GM21619 (cell line): Measurements from ENCODE around the gene REXO4.
"Not testable (repeated sequence)": the region's sequence is repeated elsewhere in the genome, so short reads cannot be mapped to it uniquely, and the experiment has no call there.

Source experiments
- ATAC-seq: cut with Tn5 transposase; IDR thresholded peaks from one replicate; pipeline ENCODE4 v1.9.1; 2021; ENCODE audit not compliant: unreplicated experiment

The REXO4 gene

DNA sequence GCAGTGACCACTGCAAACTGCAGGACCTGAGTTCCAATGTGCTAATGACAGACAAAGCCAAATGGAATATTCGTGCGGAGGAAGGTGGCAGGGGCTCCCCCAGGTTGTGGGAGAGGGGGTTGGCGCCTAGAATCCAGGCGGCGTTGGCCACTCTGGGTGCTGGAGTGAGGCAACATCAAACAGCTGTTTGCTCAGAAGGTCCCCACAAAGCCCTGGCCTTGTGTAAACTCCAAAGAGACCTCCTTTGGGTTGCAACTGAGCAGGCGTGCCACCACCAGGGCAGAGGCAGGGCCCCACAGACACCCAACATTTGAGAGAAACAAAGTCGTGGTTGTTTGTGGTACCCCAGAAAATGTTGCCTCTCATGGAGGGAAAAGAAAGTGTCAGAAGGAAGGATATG is 27.1 kb downstream of the REXO4 start:
- ATAC-seq: no peak

DNA sequence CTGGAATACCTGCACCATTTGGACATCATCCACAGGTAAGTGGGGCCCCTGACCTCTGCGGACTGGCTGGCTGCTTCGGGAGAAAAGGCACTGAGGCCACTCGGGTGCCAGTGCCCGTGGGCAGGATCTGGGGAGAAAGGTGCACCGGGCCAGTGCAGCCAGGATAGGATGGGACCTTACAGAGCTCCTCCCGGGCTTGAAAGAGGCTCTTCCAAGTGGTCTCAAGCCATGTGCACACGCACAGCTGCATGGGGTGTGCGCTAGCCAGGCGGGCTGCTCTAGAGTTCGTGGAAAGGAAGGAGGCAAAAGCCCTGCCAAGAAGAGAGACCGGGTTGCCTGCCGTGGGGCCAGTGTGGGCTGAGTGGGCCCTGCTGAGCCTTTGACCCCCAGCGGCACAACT is 28.2 kb downstream of the REXO4 start:
- no peak for ATAC-seq

DNA sequence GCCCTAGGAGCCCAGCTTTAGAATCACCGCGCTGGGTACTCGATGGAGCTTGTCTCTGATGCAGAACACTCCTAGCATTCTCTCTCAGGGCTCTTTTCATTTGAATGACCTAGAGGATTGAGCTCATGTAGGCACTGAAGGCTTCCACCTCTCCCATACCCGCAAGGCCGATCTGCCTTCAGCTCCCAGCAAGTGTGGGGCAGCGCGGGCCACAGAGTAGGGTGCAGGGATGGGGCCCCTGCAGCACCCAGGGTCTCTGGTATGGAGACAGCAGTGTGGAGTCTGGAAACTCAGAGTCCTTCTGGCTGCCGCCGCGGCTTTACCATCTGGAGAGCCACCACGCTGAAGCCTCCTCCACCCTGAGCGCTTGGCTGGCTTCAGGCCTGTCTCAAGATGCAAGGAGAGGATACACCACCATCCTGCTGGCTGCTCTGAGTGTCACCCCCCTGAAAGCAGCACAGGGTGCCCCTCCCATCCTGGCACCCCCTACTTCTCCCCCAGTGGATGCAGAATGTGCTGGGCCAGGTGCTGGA is 28.7 kb downstream of the REXO4 start:
- ATAC-seq: no peak

DNA sequence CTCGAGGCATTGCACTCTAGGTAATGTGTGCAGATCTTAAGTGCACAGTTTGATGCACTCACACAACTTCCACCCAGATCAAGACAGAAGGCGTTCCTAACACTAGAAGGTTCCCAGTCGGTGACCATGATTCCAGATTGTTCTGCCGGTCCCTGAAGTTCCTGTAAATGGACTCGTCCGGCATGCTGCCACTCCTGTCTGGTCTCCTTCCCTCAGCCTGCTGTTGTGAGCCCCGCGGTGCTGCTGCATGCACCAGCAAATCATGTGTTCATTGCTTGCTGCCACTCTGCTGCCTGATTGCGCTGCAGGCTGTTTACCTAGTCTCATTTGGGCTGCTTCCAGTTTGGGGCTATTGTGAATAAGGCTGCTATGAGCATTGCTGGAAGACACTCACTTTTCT is 30.1 kb downstream of the REXO4 start:
- ATAC-seq: no peak

DNA sequence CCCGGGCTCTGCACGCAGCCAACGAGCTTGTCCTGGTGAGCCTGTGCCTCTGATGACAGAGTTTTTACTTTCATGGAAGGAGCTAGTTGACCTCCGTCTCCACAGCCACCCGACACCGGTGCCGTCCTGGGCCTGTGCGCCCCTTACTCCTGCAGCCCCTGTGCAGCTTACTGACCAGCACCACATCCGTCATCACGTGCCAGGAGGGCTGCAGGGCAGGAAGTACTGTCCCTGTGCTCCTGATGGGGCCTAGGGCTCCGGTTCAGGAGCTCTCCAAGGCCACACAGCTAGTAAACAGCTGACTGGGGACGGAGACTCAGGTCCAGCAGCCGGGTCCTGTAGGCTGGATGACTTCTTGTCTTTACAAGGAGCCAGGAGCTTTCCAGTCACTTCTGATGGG is 31.5 kb downstream of the REXO4 start:
- ATAC-seq: no peak

DNA sequence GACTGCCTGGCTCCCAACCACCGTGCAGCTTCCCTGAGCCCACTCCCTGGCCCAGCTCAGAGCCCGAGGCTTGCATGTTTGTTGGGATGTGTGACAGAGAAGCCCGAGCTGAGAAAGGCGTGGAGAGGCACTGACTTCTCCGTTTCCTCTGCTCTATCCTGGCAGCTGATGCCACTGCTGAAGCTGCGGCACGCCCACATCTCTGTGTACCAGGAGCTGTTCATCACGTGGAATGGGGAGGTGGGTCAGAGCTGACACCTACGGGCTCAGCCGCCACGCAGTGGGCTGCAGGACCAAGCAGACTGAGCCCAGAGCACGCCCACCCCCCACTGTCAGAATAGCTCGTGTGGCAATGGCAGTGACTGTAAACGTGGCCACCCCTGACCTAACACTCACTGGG is 32.4 kb downstream of the REXO4 start:
- ATAC-seq: no peak

DNA sequence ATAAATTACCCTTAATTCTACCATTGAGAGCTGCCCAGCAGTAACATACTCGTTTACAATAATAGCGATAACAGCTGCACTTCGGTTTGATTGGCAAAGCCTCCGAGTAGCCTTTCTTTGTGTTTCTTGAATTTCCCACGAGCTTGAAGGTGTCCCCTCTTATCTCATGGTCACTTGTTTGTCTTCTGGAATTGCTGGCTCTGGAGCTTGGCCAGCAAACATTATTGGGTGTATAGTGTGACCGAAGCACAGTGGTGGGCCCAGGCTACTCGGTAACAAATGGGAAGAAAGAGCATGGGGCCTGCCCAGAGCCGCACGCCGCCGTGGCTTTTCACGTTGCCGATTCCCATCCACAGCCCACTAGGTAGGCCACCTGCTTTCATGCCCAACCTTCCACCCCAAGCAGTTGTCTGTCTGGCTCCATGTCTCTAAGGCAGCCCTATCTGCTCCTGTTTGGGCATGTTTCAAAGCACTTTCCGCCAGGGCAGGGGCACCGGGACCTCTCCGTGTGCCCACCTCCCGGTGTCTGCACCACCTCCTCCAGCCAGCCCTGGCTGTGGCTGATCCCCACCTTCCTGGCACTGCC is 33.0 kb downstream of the REXO4 start:
- ATAC-seq: no peak

DNA sequence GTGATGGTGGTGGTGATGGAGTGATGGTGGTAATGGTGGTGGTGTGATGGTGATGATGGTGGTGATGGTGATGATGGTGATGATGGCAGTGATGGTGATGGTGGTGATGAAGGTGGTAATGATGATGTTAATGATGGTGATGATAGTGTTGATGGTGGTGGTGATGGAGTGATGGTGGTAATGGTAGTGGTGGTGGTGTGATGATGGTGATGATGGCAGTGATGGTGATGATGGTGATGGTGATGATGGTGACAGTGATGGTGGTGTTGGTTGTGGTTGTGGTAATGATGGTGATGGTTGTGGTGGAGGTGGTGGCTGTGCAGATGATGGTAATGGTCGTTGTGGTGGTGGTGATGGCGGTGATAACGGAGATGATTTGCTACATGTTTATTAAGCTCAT is 34.4 kb downstream of the REXO4 start:
- no peak for ATAC-seq

DNA sequence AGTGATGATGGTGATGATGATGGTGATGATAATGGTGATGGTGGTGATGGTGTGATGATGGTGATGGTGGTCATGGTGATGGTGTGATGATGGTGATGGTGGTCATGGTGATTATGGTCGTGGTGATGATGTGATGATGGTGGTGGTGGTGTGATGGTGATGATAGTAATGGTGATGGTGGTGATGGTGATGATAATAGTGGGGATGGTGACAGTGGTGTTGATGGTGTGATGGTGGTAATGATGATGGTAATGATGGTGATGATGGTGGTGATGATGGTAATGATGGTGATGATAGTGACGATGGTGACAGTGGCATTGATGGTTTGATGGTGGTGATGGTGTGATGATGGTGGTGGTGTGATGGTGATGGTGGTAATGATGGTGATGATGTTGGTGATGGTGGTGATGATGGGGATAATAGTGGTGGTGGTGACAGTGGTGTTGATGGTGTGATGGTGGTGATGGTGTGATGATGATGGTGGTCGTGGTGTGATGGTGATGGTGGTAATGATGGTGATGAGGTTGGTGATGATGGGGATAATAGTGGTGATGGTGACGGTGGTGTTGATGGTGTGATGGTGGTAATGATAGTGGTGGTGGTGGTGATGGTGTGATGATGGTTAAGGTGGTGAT is 35.2 kb downstream of the REXO4 start:
- no peak for ATAC-seq

DNA sequence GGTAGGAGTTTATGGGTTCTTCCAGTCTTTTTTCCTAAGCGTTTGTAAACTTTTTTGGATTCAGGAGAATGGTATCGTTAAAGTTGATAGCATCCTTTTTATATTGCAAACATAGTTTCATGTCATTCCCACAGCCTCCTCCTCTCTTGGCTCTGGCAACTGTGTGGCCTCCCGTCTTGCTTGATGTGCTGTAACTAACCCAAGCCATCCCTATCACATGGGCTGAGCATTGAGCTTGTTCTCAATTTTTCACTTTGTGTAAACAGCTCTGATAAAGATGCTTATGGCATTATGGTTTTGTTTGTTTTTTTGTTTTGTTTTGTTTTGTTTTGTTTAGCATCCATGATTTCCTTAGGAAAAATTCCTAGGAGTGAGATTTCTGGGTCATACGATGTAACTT is 37.1 kb downstream of the REXO4 start:
- no peak for ATAC-seq

DNA sequence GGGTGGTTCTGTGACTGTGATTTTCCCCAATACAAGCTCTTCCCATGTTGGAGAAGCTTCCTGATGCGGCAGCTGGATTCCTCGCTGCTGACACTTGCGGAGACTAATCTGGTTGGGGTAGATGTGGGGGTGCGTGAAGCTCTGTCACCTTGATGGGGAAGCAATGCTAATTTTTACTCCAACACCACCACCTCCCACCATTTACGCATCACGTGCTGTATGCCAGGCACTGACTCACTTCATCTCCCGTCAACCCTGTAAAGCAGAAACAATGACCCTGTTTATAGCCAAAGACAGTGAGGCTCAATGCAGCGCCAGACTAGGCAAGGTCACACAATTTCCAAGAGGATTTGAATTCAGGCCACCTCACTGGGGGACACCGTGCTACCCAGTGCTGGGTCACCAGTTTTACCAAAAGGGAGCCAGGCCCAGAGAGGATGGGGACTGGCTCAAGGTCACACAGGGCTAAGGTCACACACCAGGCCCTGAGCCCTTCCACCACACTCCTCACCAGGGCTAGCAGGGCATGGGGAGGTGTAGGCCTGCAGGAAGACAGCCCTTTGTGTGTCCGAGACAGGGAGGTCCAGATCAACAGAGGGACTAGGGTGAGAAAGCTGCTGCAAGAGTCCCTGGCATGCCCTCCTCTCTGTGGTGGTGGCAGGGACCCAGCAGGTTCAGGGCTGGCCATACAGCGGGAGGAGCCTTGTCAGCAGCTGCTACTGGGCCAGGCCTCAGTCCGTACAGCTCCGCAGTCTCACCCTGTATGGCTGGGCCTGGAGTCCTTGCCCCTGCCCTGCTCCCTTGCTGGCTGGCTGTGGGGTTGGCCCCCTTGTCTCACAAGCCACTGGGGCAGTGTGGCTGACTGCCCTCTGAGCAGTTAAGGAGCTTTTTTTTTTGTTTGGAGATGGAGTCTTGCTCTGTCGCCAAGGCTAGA is 38.4 kb downstream of the REXO4 start:
- ATAC-seq: no peak

DNA sequence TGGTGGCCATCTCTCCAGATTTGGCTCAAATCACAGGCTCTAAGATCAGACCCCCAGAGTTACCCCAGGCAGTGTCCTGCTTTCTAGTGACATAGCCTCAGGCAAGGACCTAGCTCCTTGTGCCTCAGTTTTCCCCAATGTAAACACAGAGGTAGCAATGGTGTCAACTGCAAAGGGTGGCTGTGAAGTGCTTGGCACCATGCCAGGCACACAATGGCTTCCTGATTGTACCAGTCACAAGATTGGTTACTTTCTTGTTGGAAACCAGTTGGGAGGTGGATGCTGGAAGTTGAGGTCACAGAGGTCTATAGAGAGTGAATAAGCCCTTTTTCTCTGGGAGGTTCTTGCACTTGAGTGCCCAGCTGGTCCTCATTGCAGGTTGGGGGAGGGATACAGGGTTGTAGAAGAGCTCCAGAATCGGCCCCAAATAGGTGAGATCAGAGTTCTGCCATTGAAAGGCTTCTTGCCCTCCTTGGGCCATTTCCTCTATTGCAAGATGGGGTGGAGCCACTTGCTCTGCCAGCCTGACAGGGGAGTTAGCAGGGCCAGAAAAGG is 39.3 kb downstream of the REXO4 start:
- ATAC-seq: no peak

DNA sequence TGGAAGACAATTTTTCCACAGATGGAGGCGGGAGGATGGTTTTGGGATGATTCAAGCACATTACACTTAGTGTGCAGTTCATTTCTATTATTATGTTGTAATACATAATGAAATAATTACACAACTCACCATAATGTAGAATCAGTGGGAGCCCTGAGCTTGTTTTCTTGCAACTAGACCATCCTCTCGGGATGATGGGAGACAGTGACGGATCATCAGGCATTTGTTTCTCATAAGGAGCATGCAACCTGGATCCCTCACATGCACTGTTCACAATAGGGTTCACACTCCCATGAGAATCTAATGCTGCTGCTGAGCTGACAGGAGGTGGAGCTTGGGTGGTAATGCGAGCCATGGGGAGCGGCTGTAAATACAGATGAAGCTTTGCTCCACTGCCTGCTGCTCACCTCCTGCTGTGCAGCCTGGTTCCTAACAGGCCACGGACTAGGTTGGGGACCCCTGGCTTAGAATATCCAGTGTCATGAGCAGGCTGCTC is 40.0 kb downstream of the REXO4 start:
- ATAC-seq: no peak

DNA sequence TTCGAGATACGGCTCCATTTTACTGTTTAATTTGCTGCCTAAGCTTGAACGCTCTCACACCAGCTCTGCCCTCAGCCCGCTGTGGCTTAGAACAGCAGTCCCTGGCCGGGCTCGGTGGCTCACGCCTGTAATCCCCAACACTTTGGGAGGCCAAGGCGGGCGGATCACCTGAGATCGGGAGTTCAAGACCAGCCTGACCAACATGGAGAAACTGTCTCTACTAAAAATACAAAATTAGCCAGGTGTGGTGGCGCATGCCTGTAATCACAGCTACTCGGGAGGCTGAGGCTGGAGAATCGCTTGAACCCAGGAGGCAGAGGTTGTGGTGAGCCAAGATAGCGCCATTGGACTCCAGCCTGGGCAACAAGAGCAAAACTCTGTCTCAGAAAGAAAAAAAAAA is 40.5 kb downstream of the REXO4 start:
- not testable (repeated sequence) for ATAC-seq

DNA sequence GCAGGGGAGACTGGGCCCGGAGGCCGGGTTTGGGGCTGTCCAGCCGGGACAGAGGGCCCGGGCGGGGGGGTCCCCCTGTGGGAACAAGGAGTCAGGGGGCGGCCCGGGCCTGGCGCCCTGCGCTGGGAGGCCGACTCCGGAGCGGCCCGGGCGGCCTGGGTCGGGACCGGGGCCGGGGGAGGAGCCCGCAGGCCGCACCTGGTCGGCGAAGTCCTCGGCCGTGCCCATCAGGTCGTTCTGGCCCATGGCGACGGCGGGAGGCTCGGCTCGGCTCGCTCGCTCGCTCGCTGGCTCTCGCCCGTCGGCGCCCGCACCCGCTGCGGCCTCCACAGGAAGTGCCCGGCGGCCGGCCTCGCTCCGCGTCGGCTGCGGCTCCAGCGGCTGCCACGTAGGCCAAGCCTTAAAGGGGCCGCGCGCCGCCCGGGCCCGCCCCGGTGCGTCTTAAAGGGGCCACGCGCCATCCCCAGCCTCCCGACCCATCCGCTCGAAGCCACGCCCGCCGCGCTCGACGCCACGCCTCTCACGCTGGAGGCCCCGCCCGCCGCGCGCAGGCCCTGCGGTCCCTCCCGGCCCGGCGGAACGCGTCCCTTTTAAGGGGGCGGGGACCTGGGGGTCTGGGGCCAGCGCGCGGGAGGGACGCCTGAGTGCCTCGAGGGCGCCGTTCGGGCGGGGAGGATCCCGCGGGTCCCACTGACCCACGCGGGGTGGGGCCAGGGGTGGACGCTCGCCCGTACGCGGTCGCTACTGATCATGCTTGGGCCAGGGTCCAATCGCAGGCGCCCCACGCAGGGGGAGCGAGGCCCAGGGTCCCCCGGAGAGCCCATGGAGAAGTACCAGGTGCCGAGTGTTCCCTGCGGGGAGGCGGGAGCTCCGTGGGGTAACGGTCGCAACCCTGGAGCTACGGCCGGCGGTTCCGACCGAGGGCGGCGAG is 41.8 kb downstream of the REXO4 start, which contains the start of the genes STKLD1 and SURF4:
STKLD1 (plus strand) TSS at position 643 of the 931 bp plus-strand sequence; CDS start at position 751, 108 bp downstream.
SURF4 (minus strand) TSS at position 337 of the 931 bp plus-strand sequence; CDS start at position 246, 91 bp downstream.
- ATAC-seq: peak; percentile 83

DNA sequence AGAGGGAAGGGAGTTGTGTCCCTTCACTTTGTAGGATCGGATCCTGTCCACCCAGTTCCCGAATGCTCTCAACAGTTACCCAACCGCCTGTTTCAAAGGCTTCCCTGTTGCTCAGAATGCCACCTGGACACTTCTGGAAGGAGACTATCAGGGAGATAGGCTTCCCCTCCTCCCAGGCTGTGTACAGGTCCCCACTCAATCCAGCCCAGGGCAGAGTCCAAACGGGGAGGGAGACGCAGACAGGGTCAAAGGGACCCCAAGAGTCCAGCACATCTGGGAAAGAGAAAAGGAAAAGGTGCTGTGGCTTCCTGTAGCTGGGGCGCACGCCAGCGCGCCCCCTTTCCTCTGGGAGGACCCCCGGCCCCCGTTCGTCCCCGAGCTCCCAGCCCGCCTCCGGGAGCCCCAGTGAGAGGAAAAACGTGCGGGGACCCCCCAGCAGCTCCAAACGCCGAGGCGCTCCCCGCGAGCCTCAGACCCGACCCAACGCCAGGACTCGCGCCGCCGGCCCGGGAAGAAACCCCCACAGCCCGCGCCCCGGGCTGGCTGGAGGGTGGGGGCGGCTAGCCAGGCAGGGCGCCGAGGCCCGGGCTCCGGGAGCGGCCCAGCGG is 42.6 kb downstream of the REXO4 start:
- ATAC-seq: peak; percentile 17

DNA sequence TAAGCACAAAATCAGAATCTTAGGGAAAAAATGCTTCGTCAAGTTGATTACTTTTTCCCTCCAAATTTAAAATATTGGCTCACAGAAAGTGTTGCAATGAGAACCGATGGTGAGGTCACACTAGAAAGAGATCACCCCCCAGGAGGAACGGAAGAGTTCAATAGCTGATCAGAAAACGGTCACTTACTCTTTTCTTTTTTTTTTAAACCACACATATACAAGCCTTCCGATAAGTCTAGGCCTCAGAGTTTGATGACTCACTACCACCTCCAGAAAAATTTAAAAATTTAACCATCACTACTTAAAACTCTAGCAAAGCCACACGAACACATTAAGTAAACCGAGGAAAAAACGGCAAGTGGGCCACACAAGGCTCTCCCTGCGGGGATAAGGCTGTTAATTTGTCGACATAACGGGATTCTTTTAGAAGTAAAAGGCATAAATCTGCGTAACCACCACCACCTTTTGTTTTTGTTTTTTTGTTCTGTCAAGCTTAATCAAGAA is 43.1 kb downstream of the REXO4 start:
- ATAC-seq: no peak

DNA sequence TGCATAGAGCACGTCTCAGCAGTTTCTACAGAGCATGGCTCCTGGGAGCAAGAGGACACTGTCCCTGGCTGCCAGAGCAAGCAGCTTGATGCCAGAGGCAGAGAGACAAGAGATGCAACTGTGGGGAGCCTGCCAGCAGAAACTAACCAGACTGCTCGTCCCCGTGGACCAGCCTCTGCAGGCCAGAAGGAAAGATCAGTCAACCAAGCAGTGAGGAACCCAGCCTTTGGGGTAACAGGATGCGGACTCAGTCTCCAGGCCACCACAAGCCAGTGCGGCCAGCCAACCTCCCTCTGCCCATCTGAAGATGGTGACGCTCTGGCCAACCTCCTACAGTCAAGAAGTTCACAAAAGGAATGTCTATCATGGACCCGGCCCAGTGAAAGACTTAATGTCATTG is 45.7 kb downstream of the REXO4 start:
- no peak for ATAC-seq

DNA sequence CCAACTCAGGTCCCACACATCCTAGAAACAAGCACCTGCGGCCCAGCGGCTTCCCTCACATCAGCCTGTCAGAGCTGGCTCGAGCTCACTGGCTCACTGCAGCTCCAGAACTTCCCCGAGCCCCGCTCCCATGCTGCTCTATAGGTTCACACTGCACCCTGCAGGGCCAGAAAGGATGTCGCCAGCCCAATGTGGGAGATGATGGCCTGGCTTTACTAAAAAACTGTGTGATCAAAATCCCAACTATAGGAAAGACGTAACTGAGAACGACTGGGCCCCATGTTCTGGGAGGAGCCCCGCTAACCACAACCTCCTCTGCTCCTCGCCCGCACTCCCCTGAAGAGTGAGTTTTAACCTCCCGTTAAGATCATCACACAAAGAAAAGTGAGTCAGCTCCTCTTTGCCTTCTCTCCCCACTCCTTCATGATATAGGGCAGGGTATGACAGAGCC is 46.5 kb downstream of the REXO4 start:
- ATAC-seq: no peak
